ENCODE measurements around the gene ALOX5AP.

ALOX5AP gene

GRCh38 chr13:30735025-30735871 lies at the start of gene ALOX5AP:
ALOX5AP (plus strand) TSS chr13:30735543; CDS start chr13:30735606, 63 bp downstream.
- DNase-seq (ENCODE audit: low spot score): no peak
- FAIRE-seq: no peak

GRCh38 chr13:30685987-30686386 lies 49.4 kb upstream of the ALOX5AP start:
- no peak for DNase-seq (ENCODE audit: low spot score)
- no peak for FAIRE-seq

- FAIRE-seq (no peak), DNase-seq (ENCODE audit: low spot score) (no peak)
Measured at GRCh38 chr13:30687601-30688000, 47.7 kb upstream of the ALOX5AP start.

DNA sequence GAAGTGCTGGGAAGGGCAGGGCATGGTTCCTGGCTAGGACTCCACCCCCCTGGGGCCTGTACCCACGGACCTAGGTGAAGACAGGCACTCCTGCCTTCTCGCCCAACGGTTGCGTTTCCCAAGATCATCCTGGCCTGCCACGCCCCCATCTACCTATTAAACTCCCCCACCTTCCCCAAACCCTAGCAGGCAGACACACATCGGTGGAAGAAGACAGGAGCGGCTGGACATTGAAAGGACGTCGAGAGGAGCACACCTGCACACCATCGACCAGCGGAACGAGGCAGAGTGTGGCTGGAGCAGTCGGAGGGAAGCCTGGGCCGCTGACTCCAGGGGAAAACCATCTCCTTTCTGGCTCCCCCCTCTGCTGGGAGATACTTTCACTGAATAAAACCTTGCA lies 45.6 kb upstream of the ALOX5AP start:
- FAIRE-seq (no peak), DNase-seq (ENCODE audit: low spot score) (no peak)

GRCh38 chr13:30690282-30691188 lies 44.8 kb upstream of the ALOX5AP start:
- DNase-seq (ENCODE audit: low spot score) (no peak), FAIRE-seq (no peak)

DNA sequence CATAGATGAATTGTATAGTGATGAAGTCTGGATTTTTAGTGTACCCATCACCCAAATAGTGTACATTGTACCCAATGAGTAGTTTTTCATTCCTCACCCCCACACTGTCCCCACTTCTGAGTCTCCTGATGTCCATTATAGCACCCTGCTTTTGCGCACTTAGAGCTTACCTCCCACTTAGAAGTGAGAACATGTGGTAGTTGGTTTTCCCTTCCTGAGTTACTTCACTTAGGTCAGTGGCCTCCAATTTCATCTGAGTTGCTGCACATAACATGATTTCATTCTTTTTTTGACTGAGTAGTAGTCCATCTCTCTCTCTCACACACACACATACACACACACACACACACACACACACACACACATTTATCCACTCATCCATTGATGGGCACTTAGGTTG lies 43.2 kb upstream of the ALOX5AP start:
- DNase-seq (ENCODE audit: low spot score) (no peak), FAIRE-seq (no peak)

GRCh38 chr13:30696278-30697176 lies 38.8 kb upstream of the ALOX5AP start:
- DNase-seq (ENCODE audit: low spot score) (peak; percentile 48), FAIRE-seq (no peak)

- FAIRE-seq (no peak), DNase-seq (ENCODE audit: low spot score) (no peak)
Measured at GRCh38 chr13:30697177-30697953, 38.0 kb upstream of the ALOX5AP start.

DNA sequence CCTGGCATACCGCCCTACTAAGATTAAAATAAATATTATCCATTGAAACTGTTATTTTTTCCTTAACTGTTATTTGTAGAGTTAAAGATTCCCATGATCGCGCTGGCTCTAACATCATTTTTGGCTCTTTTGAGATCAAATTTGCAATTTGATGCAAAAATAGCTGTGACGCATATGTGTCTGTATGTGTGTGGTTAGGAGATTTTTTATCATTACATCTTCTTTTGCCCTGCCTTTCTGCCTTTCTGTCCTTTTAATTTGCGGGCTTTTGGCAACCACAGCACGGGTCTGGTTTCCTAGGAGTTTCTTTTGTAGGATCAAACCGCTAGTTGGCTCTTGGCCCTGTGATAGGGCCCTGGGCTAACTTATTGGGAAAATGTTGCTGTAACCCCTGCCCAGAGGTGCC lies 37.3 kb upstream of the ALOX5AP start:
- FAIRE-seq (no peak), DNase-seq (ENCODE audit: low spot score) (no peak)

GRCh38 chr13:30698488-30699005 lies 36.8 kb upstream of the ALOX5AP start:
- FAIRE-seq (no peak), DNase-seq (ENCODE audit: low spot score) (no peak)

- DNase-seq (ENCODE audit: low spot score) (no peak), FAIRE-seq (no peak)
Measured at GRCh38 chr13:30700364-30700763, 35.0 kb upstream of the ALOX5AP start.

GRCh38 chr13:30702006-30702405 lies 33.3 kb upstream of the ALOX5AP start:
- FAIRE-seq (no peak), DNase-seq (ENCODE audit: low spot score) (no peak)

- no peak for DNase-seq (ENCODE audit: low spot score)
- FAIRE-seq: no peak
Measured at GRCh38 chr13:30704596-30704995, 30.7 kb upstream of the ALOX5AP start.

DNA sequence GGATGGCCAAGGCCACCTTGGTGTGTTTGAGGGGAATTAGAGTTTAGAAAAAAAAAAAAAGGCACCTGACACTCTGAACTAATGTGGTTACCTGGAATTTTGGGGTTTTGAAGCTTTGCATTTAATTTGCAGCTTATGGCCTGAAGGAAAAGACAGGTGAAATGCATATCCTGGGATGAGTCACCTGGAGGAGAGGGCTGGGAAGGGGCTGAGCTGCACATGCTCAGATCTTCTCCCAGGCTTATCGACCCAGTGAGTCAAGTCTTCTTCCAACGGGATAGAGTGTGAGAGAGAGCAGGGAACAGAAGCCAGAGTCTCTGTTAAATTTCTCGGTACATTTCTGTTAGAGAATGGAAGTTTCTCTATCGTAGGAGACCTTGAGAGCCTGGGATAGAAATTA lies 29.7 kb upstream of the ALOX5AP start:
- DNase-seq (ENCODE audit: low spot score): peak; percentile 15
- FAIRE-seq: no peak

DNA sequence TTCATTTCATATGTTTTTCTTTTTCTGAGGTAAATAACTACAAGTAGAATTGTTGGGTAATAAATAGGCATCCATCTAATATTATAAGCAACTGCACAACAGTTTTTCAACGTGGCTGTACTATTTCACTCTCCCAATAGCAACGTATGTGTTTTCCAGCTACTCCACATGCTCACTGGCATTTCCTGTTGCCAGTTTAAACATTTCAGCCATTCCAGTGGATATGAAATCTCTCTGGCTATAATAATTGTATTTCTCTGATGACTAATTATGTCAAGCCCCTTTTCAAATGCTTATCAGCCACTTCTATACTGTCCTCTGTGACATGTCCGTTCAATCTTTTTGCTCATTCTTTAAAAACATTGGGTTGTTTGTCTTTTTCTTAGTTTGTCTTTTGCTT lies 26.8 kb upstream of the ALOX5AP start:
- DNase-seq (ENCODE audit: low spot score): no peak
- no peak for FAIRE-seq

DNA sequence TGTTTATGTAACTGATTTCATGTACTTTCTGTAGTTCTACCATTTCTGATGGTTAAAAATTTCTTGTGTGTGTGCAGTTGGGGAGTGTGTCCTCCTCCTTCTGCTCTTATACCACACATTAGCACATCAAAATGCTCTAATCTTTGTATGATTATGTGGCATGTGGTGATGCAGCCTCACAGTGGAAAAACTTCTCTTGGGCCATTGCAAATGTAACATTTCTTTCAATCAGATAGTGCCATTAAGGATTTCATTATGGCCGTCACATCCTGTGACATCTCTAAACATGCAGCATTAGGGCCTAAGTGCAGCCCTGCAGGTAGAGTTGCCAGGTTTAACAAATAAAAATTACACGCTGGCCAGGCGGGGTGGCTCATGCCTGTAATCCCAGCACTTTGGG lies 24.9 kb upstream of the ALOX5AP start:
- FAIRE-seq (no peak), DNase-seq (ENCODE audit: low spot score) (no peak)

GRCh38 chr13:30711375-30711774 lies 24.0 kb upstream of the ALOX5AP start:
- no peak for FAIRE-seq
- no peak for DNase-seq (ENCODE audit: low spot score)

- no peak for FAIRE-seq
- no peak for DNase-seq (ENCODE audit: low spot score)
Measured at GRCh38 chr13:30711837-30712236, 23.5 kb upstream of the ALOX5AP start.

DNA sequence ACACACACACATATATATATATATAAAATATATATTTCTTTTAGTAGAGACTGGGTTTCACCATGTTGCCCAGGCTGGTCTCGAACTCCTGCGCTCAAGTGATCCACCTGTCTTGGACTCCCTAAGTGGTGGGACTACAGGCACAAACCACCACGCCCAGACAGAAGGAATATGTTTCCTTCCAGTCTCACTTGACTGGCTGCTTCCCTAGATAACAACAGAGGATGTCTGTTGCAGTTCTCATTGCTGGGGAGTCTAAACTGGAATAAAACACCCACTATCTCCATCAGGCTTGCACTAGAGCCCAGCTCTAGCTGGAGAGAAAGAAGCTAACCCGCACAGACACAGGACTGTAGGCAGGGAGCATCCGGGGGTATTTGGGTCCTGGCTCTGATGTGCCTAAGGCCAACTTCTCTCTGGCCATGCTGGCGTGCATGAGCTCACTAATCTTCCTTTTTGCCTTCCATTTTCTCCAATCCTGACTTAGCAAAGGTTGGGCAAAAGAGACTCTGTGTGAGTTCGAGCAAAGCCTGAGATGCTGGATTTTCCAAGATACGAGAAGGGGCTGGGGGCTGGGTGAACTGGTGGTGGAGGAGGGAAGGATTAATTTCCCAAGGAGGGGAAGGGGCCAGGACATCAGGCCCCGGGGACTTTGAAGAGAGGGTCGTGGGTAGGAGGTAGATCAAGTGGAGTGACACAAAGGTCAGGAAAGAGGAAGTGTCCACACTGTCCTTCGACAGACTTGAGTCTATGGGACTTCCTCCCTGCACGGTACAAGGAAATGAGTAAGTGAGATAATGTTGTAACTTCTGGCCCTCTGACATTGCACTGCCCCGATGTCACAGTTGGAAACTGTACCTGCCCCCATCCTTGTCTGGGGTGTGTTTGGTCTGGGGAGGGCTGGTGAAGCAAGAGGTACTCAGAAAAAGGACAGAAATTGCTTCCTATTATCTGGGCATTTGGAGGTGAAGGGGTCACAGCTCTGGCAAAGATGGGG lies 22.5 kb upstream of the ALOX5AP start:
- FAIRE-seq: no peak
- DNase-seq (ENCODE audit: low spot score): peak; percentile 61

Measured in RCC 7860 (cell line).